GM12878 (cell line): ENCODE data around the gene KRCC1.

Experiments used
- BCL11A ChIP-seq: IDR thresholded peaks from 2 replicates; pipeline ENCODE4 v1.6.1; 2011; ENCODE audit warnings: low read depth, low read length
- CBFB ChIP-seq: IDR thresholded peaks from 2 replicates; pipeline ENCODE4 v1.6.1; 2016; ENCODE audit warnings: antibody characterized with exemption, low read depth
- CTCF ChIP-seq, 3 experiments: IDR thresholded peaks in 2 of 3; conservative IDR thresholded peaks in 1 of 3; 2 replicates each; pipeline ENCODE4 v1.5.1; 2011; ENCODE audit warnings: low read depth in 3 of 3, low read length in 3 of 3, mild to moderate bottlenecking in 3 of 3, control low read depth in 2 of 3, moderate library complexity in 2 of 3, inconsistent platforms in 1 of 3, mixed read lengths in 1 of 3; ENCODE audit not compliant: control insufficient read depth in 2 of 3, insufficient read depth in 1 of 3; ENCODE audit errors: extremely low read depth in 1 of 3
- EZH2 ChIP-seq: IDR thresholded peaks from 2 replicates; pipeline ENCODE4 v1.6.1; 2012; ENCODE audit warnings: low read depth, mild to moderate bottlenecking, control low read depth, inconsistent platforms, low read length, borderline replicate concordance; ENCODE audit not compliant: control insufficient read depth
- GABPA ChIP-seq: IDR thresholded peaks from 2 replicates; pipeline ENCODE4 v1.6.1; 2014; ENCODE audit warnings: antibody characterized with exemption, low read depth, mild to moderate bottlenecking, inconsistent platforms
- MXI1 ChIP-seq: fragments of 150-350 bp; IDR thresholded peaks from 2 replicates; pipeline ENCODE4 v1.6.1; 2011; ENCODE audit warnings: low read depth, mild to moderate bottlenecking, inconsistent platforms, low read length, improper control_type of control experiment
- POLR2A ChIP-seq: IDR thresholded peaks from 2 replicates; pipeline ENCODE4 v1.6.1; 2011; ENCODE audit warnings: low read depth, mild to moderate bottlenecking, low read length
- POLR2AphosphoS5 ChIP-seq: IDR thresholded peaks from 2 replicates; pipeline ENCODE4 v1.6.1; 2011; ENCODE audit warnings: mild to moderate bottlenecking, low read length, inconsistent platforms
- POU2F2 ChIP-seq: IDR thresholded peaks from 3 replicates; pipeline ENCODE4 v1.6.1; 2011; ENCODE audit warnings: low read depth, mild to moderate bottlenecking, low read length, borderline replicate concordance
- RCOR1 ChIP-seq: conservative IDR thresholded peaks from 2 replicates; pipeline ENCODE4 v1.6.1; 2012; ENCODE audit warnings: low read depth, low read length, improper control_type of control experiment
- SMC3 ChIP-seq: IDR thresholded peaks from 2 replicates; pipeline ENCODE4 v1.6.1; 2011; ENCODE audit warnings: low read length, improper control_type of control experiment, borderline replicate concordance
- SP1 ChIP-seq: IDR thresholded peaks from one replicate; pipeline ENCODE4 v1.6.1; 2011; ENCODE audit warnings: low read depth, low read length
- ZBTB11 ChIP-seq: fragments of 450-650 bp; formaldehyde crosslinking; IDR thresholded peaks from 2 replicates; pipeline ENCODE4 v1.5.0; 2022; ENCODE audit warnings: mild to moderate bottlenecking, missing genetic modification characterization
- ZNF384 ChIP-seq: IDR thresholded peaks from 2 replicates; pipeline ENCODE4 v1.6.1; 2012; ENCODE audit warnings: low read depth, mild to moderate bottlenecking, low read length, improper control_type of control experiment, borderline replicate concordance

- TF ChIP-seq GABPA (no peak), BCL11A (no peak), POLR2AphosphoS5 (no peak), ZBTB11 (CRISPR knock-in tag) (no peak), CTCF (IDR thresholded peaks at IDR 0.05 in 2 of 3, conservative IDR thresholded peaks at IDR 0.05 in 1 of 3; ENCODE audit: control insufficient read depth in 2 of 3, extremely low read depth in 1 of 3, insufficient read depth in 1 of 3, low read depth in 3 of 3, low read length in 3 of 3) (no peak), ZNF384 (no peak), MXI1 (no peak), SP1 (no peak), CBFB (no peak), RCOR1 (no peak), EZH2 (no peak), SMC3 (no peak), POLR2A (no peak), POU2F2 (no peak)
Measured at GRCh38 chr2:88091943-88092342, 36.4 kb upstream of the KRCC1 start.
